Cardiac fibroblast (primary cell): ENCODE data around the gene SUV39H1.

Experiments used
- DNase-seq, 2 donors: peaks; one replicate each; pipeline versions ENCODE4 v3.0.0 to v3.0.0-alpha.2; 2010; ENCODE audit warnings: low read depth in 2 of 2
- H3K4me3 ChIP-seq, 2 donors: replicated peaks in 1 of 2; 1 replicate in 1 of 2; 2 replicates in 1 of 2; pipeline ENCODE4 v1.5.1; 2011; ENCODE audit warnings: low read depth in 2 of 2, low read length in 2 of 2, mild to moderate bottlenecking in 2 of 2, moderate library complexity in 1 of 2
- TF ChIP-seq, protein P1 (sequence below): IDR thresholded peaks from one replicate; pipeline ENCODE4 v1.5.1; 2011; ENCODE audit warnings: low read depth, mild to moderate bottlenecking, low read length, inconsistent platforms

Gene SUV39H1

DNA sequence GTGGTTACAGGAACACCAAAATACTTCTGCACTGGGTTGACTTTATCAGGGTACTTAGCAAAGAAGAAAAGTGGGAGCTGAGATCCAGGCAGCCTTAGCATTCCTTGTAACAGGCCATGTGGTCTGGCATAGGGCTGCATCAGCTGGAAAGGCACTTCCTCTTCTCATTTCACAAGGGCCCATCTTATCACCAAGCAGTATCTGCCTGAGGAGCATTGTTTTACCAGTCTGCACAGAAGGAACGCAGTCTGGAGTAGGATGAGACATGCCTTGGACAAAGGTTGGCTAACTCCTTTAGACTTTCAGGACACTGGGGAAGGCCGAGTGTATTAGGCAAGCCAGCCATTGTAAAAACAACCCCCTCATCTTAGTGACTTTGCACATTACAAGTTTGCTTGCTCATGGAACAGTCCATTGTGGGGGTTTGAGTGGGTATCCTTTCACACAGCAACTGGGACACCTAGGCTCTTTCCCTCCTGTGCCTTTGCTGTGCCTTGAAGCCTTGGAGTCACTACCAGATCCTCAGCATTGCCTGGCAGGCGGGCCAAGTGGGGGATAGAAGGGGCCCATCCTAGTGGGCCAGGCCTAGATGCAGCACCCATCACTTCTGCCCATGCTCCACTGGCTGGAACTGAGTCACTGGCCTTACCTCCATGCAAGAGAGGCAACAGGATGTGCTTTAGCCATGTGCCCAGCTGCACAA lies 4.6 kb downstream of the SUV39H1 start:
- TF ChIP-seq, protein P1, sequence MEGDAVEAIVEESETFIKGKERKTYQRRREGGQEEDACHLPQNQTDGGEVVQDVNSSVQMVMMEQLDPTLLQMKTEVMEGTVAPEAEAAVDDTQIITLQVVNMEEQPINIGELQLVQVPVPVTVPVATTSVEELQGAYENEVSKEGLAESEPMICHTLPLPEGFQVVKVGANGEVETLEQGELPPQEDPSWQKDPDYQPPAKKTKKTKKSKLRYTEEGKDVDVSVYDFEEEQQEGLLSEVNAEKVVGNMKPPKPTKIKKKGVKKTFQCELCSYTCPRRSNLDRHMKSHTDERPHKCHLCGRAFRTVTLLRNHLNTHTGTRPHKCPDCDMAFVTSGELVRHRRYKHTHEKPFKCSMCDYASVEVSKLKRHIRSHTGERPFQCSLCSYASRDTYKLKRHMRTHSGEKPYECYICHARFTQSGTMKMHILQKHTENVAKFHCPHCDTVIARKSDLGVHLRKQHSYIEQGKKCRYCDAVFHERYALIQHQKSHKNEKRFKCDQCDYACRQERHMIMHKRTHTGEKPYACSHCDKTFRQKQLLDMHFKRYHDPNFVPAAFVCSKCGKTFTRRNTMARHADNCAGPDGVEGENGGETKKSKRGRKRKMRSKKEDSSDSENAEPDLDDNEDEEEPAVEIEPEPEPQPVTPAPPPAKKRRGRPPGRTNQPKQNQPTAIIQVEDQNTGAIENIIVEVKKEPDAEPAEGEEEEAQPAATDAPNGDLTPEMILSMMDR = no peak
- no peak overlapping the region for H3K4me3 ChIP-seq
- DNase-seq = peak; percentile 76 to 79

DNA sequence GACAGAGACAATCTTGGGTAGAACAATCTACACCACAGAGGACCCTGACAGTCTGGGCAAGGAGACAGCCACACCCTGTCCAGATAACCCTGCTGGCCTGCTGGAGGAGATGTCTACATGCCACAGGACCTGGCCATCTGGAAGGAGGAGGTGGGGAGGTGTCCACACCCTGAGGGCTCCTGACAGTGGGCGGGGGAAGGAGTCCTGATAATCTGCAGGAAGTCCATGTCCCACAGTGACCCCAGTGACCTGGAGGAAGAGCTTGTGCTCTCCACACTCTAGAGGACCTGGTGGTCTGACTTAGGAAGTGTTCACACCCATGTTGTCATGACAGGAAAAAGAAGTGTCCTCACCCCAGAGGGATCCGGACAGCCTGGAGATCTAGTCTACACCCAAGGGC lies 5.5 kb downstream of the SUV39H1 start:
- no peak for DNase-seq
- TF ChIP-seq, protein P1 = no peak
- H3K4me3 ChIP-seq = no peak overlapping the region

DNA sequence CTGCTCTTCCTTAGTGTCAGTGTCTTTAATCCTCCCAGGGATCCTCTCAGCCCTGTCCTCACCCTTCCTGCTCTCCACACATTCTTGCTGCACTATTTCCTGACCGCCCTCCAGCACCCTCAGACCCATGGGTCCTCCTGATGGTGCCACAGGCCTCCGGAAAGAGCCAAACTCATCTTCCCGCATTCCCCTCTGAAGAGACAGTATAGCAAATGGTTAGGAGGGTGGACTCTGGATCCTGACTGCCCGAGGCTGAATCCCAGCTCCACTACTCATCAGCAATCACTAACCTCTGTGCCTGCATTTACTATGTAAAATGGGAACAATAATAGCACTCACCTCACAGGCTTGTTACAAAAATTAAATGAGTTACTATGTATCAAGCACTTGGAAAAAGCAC lies 6.2 kb downstream of the SUV39H1 start:
- TF ChIP-seq, protein P1 = no peak
- DNase-seq = no peak
- H3K4me3 ChIP-seq = no peak overlapping the region

DNA sequence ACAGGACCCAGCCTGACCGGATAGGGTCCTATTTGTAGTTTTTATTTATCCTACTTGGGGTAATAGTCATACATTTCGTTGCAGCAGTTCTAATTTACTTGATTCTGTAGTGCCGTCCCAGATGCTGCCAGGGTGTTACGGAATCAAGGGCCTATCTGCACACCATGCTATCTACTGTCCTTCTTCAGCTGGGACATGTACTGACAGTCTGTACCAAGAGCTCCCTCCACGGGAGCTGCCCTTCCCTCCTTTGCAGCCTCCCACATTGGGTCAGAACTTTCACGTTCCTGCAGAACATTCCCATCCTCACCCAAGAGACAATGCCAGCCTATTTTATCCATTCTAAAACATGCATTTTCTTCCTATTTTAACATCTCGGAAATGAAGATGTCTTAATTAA lies 6.7 kb downstream of the SUV39H1 start:
- no peak for DNase-seq
- TF ChIP-seq, protein P1 = no peak
- H3K4me3 ChIP-seq = no peak overlapping the region

DNA sequence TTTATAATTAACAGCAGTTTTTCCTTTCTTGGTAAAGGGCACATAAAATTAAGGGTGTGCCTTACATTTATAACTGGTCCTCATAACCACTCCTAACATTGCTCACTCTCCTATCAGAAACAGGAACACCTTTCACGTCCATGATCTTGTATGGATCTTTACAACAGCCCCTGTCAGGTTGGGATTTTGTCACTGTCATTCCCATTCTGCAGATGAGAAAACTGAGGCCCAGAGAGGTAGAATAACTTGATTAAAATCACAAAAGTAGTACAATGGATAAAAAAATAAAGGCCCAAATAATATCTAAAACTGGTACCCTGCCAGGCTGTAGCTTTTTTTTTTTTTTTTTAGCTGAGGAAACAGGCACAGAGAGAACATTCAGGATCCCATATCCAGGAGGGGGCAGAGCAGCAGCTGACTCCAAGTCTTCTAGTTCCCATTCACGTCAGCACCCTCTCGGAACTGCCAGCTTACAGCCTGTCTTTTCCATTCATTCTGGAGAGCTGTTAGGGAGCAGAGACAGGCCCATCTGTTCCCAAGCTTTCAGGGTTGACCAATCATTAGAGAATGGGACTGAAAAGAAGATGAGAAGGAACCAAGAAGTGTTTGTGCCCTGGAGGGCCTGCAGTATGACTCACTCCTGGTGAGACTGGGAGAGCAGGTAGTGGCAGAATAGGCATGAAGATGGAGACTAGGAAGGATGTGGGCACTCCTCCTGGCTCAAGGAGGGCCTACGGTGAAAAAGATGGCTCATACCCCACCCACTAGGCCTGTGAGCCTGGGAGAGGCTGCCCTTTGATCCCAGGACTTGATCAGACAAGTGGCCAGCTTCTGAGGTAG lies 7.3 kb downstream of the SUV39H1 start:
- peak; percentile 25 to 28 for DNase-seq
- TF ChIP-seq, protein P1 = no peak
- no peak overlapping the region for H3K4me3 ChIP-seq

DNA sequence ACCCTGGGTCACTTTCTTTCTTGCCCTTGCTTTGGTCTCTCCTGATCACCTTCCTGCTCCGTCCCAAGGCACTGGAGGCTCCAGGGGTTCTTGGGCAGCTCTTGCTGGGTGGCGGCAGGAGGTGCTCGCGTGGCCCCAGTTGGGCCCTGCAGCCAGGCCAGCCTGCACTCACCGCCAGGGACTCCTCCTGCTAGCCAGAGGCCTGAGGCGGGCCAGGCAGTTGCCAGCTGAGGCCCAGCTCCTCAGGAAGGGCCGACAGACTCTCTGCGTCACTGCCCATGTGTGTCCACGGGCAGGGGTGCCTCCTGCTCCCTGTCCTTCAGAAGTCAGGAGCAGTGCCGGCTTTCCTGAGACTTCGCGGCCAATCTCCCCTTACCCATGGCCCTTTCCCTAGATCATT lies 9.3 kb downstream of the SUV39H1 start:
- H3K4me3 ChIP-seq = no peak overlapping the region
- TF ChIP-seq, protein P1 = no peak
- no peak for DNase-seq
